Fibroblast of the aortic adventitia (primary cell): ENCODE results near the gene MTRF1. TPM values are rescaled to one million over a fixed set of nuclear protein-coding genes. Genes with fewer than 3 reads are reported as not detected.

Source experiments
- DNase-seq: peaks from one replicate; pipeline ENCODE4 v3.0.0-alpha.2; 2010; ENCODE audit warnings: low read depth
- H3K4me3 ChIP-seq: 2 replicates; pipeline ENCODE4 v1.5.1; 2011; ENCODE audit warnings: low read depth, mild to moderate bottlenecking, control low read depth, low read length, moderate library complexity
- total RNA-seq: library from RNA; depleted of rRNA; stranded (reverse); fragments of >200 nt; gene quantifications from 2 replicates; pipeline ENCODE4 v1.2.3, GENCODE V29; 2012; ENCODE audit warnings: low replicate concordance
- TF ChIP-seq, protein P1 (sequence below): IDR thresholded peaks from 2 replicates; pipeline ENCODE4 v1.5.1; 2011; ENCODE audit warnings: mild to moderate bottlenecking, low read length, control low read depth, inconsistent platforms; ENCODE audit not compliant: insufficient read depth

Gene MTRF1
- total RNA-seq, 1 donor = 11.8 TPM

DNA sequence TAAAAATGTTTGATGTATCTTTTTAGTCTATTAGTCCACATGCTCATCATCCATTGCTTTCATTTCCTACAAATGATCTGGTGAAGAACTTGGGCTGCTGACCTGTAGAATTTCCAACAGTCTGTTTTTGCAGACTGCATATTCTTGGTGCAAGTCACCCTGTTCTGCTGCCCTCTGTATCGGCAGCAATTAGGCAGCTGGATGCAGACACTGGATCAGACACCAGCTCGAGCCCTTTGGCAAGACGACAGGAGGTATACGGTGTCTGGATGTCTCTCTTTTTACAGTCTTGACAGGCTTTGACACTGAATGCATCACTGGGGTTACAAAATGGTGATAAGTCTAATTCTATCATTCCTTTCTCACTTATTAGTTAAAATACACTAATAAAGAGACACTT lies 21.8 kb downstream of the MTRF1 start:
- TF ChIP-seq, protein P1, sequence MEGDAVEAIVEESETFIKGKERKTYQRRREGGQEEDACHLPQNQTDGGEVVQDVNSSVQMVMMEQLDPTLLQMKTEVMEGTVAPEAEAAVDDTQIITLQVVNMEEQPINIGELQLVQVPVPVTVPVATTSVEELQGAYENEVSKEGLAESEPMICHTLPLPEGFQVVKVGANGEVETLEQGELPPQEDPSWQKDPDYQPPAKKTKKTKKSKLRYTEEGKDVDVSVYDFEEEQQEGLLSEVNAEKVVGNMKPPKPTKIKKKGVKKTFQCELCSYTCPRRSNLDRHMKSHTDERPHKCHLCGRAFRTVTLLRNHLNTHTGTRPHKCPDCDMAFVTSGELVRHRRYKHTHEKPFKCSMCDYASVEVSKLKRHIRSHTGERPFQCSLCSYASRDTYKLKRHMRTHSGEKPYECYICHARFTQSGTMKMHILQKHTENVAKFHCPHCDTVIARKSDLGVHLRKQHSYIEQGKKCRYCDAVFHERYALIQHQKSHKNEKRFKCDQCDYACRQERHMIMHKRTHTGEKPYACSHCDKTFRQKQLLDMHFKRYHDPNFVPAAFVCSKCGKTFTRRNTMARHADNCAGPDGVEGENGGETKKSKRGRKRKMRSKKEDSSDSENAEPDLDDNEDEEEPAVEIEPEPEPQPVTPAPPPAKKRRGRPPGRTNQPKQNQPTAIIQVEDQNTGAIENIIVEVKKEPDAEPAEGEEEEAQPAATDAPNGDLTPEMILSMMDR = no peak
- no peak for DNase-seq
- no peak overlapping the region for H3K4me3 ChIP-seq

DNA sequence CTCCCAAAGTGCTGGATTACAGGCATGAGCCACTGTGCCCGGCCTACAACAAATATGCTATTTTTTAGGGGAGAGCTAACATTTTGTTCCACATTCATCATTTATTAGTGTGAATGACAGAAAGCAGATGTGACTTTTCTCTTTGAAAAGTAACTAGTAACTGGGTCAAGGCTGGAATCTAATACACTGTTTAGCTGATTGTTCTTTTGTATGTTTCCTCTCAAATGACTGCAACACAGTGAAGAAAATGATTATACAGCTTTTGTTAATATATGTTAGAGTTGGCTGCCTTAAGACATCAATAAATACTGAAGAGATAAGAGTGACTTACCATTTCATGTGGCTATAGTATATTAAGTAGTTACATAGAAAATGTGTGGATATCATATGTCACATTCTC lies 27.0 kb downstream of the MTRF1 start:
- H3K4me3 ChIP-seq = no peak overlapping the region
- TF ChIP-seq, protein P1 = no peak
- DNase-seq = no peak

DNA sequence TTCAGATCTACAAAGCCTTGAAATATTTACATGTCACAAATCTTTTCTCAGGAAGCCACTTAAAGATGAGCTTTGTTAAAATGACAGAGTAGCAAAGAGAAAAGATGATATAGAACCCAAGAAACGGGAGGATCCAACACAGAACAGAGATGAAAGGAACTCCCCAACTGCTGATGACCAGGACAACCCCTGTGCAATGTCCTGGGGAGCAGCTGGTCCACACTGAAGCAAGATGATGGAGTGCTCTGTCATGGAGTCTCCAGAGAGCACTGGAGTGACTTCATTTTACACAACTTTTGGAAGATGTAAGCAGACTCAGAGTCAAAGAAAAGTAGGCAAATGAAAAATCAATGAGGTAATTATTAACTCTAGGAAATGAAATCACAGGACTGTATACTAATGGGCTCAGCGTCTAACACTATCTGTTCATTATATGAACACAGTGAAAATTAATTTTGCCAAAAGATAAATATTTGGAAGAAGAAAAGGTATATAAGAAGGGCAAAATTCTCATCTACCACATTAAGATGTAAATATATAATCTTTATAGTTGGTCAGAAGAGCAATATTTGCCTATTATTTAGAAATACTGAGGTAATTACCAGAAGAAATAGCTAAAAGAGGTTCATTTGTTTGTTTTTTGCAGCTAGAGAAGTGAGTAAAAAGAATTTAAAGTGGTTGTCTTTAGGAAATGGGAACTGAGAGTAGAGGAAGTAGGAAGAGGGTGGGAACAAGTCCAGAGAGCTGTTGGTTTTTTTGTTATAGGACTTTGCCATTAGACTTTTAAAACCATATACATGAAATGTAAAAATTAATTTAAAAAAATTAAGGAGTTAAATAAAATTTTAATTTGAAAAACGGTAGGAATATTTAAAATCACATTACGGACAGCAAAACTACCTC lies 30.5 kb downstream of the MTRF1 start:
- TF ChIP-seq, protein P1 = no peak
- no peak for DNase-seq
- H3K4me3 ChIP-seq = no peak overlapping the region

DNA sequence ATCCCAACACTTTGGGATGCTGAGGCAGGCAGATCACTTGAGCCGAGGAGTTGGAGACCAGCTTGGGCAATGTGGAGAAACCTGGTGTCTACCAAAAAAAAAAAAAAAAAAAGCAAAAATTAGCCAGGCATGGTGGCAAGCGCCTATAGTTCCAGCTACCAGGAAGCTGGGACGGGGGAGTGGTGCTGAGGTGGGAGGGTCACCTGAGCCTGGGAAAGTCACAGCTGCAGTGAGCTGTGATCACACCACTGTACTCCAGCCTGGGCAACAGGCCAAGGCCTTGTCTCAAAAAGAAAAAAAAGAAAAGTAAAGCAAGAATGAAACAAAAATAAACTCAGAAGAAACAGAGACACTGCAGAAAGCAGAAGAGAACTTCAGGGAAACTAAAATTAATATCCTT lies 31.6 kb downstream of the MTRF1 start:
- DNase-seq = peak; percentile 12
- TF ChIP-seq, protein P1 = no peak

DNA sequence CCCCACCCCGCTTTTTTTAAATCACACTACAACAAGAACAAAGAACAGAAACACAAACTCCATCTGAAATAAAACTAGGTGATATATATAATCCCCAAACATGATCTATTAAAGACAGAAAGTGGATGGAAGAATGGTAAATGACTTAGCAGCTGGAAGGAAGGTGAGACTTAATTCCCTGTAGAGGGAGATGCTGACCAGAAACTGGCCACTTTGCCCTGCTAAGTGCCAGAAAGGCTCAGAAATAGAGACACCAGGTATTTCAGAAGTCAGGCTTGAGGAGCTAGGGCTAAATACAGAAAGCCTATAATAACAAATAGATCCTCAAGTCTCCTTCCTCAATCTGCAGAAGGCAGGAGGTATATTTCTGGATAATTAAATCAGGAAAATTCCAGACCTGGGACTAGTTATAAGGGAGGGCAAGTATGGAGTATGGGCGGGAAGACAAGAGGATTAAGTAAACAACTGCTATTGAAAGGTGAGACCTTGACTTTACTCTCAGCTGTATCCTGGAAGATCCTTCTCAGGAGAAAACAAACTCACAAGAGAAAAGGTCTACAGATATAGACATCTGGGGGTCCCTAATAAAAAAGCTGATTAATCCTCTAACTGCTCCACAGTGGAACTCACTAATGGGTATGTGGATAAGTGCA lies 32.2 kb downstream of the MTRF1 start:
- no peak overlapping the region for H3K4me3 ChIP-seq
- no peak for DNase-seq
- TF ChIP-seq, protein P1 = no peak

More for the DNA sequence above, 31.6 kb downstream of the MTRF1 start:
- no peak overlapping the region for H3K4me3 ChIP-seq

DNA sequence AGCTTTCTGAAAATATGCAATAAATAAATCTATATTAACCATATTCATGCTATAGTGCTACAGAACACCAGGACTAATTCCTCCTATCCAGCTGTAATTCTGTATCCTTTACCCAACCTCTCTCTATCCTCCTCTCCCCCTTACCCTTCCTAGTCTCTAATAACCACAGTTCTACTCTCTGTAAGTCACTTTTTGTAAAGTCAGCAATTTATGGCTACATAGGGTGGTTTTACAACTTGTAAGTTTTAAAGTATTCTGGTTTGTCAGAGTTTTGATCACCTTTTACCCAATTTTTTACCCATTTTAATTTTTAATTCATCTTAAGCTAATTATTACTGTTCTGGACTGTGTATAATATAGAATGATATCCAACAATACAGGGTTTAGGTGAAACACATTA lies 34.0 kb downstream of the MTRF1 start:
- TF ChIP-seq, protein P1 = no peak
- no peak overlapping the region for H3K4me3 ChIP-seq
- DNase-seq = no peak
